SK-N-MC (cell line): ENCODE data around the gene ASB16.

Experiments used
- DNase-seq: peaks from one replicate; pipeline ENCODE4 v3.0.0-alpha.2; 2011; ENCODE audit warnings: low read depth, low spot score
- H3K27ac ChIP-seq: fragments of 200-600 bp; sonication (generic); 2 replicates; pipeline ENCODE4 v1.5.1; 2016; ENCODE audit warnings: mixed run types
- H3K36me3 ChIP-seq: fragments of 200-600 bp; sonication (generic); 2 replicates; pipeline ENCODE4 v1.6.1; 2017; ENCODE audit warnings: antibody characterized with exemption, low read length, mixed read lengths; ENCODE audit not compliant: insufficient read depth
- H3K4me3 ChIP-seq: fragments of 200-600 bp; sonication (generic); 2 replicates; pipeline ENCODE4 v1.5.1; 2016
- H3K9ac ChIP-seq: fragments of 200-600 bp; sonication (generic); 2 replicates; pipeline ENCODE4 v1.8.0; 2017; ENCODE audit warnings: mixed run types, mixed read lengths; ENCODE audit not compliant: insufficient read length
- H3K9me3 ChIP-seq: fragments of 200-600 bp; sonication (generic); 2 replicates; pipeline ENCODE4 v1.6.1; 2017; ENCODE audit warnings: low read depth, mild to moderate bottlenecking, antibody characterized with exemption, low read length, moderate library complexity, mixed read lengths
- EZH2 ChIP-seq: fragments of 200-600 bp; sonication (generic); IDR thresholded peaks from one replicate; pipeline ENCODE4 v1.6.1; 2017; ENCODE audit warnings: antibody characterized with exemption
- FOXP2 ChIP-seq: optimal IDR thresholded peaks from 2 replicates; pipeline ENCODE3; 2011; ENCODE audit warnings: mild to moderate bottlenecking, moderate library complexity; ENCODE audit not compliant: insufficient read depth; ENCODE audit errors: extremely low read length, control extremely low read depth
- POLR2AphosphoS5 ChIP-seq: IDR thresholded peaks from 2 replicates; pipeline ENCODE4 v1.6.1; 2012; ENCODE audit warnings: mild to moderate bottlenecking, low read depth, low read length, borderline replicate concordance

ASB16 gene

DNA sequence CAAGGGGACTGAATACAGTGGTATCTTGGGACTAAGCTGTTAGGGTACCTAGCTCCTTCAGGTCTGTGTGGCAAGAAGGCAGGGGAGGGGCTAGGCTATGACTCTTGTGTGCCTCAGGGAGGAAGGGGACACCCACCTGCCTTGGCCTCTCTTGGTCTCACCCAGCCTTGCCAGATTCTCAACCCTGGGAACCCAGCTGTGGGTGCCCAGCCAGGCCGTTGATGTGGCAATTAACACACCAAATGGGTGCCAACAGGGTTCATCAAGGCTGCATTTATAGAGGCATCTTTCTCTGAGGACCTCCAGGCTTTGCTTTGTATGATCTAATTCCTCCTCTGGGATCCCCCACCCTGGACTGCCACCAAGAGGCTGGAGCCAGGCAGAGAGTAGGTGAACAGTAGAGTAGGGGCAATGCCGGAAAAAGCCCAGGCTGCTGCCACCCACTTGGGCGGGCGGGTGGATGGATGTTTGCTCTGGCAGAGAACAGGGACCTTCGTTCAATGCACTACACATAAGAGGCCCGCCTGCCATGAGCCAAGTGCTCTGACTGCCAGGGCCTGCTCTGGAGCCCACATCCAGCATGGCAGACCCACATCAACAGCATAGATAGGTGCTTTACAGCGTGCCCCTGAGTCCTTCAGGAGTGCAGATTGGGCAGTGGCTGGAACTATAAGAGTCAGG lies 3.2 kb upstream of the ASB16 start:
- H3K27ac ChIP-seq, result no peak overlapping the region
- H3K4me3 ChIP-seq, result no peak overlapping the region
- no peaks in the 10 kb centered on the region for H3K9me3 ChIP-seq
- no peak for DNase-seq
- TF ChIP-seq FOXP2 (no peak), EZH2 (no peak), POLR2AphosphoS5 (no peak)
- H3K36me3 ChIP-seq, result 0 out of 2 replicates have a peak, but pooled peaks cover 2% of the 10 kb centered on the region
- no peak overlapping the region for H3K9ac ChIP-seq

DNA sequence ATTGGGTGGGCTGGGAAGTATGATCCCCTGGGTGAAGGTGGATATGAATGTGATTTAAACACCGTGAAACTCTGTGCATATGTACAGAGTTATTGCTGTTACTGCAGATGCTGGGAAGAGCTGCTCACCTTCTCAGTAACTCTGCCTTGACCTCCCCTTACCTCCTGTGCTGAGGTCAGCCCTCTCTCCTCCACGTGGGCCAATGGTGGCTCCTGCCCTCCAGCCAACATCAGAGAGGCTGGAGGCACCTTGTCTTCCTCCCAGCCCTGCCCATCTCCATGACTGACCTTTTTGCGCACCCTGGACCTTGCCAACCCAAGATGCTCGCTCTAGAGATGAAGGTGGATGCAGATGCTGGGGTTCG lies 387 bp upstream of the ASB16 start:
- TF ChIP-seq EZH2, result no peak
- TF ChIP-seq POLR2AphosphoS5, result no peak
- no peak for TF ChIP-seq FOXP2
- Histone ChIP-seq H3K9me3 (no peaks in the 10 kb centered on the region), H3K4me3 (no peak overlapping the region), H3K27ac (no peak overlapping the region), H3K9ac (no peak overlapping the region), H3K36me3 (no peaks in the 10 kb centered on the region)
- no peak for DNase-seq

DNA sequence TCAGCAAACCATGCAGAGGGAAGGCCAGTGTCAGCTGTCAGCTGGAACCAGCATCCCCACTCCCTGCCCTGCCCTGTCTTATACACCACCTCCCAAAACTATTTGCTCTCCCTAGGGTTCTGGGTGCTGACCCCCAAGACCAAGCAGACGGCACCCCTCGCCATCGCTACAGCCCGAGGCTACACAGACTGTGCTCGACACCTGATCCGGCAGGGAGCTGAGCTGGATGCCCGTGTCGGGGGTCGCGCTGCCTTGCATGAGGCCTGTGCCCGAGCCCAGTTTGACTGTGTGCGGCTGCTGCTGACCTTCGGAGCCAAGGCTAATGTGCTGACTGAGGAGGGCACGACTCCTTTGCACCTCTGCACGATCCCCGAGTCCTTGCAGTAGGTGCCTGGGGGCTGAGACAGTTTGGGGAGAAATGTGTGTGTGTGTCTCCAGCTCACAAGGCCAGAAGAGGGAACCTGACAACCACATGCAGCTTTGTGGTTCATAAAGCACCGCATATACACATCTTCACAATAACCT lies 1.5 kb downstream of the ASB16 start:
- Histone ChIP-seq H3K36me3 (no peaks in the 10 kb centered on the region), H3K9ac (no peak overlapping the region), H3K9me3 (no peaks in the 10 kb centered on the region), H3K4me3 (no peak overlapping the region), H3K27ac (no peak overlapping the region)
- no peak for DNase-seq
- TF ChIP-seq POLR2AphosphoS5 (peak; percentile 21; the same call in 1 of the 2 replicates), EZH2 (no peak)

DNA sequence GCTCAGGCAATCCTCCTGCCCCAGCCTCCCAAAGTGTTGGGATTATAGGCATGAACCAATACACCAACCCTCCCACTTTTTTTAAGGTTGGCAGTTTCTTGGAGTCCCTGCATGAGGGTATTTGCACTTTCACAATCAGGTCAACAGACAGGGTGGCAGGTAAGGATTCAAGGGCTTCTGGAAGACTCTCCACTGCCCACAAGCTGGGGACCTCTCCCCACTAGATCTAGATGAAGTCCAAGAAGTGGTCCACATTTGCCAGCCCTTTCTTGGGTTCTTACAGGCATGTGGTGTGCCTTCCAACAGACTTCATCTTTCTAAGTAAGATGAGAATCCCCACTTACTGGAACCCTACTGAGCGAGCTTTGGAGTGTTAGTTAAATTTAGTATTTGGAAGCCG lies 3.9 kb downstream of the ASB16 start:
- Histone ChIP-seq H3K27ac (no peak overlapping the region), H3K9ac (no peak overlapping the region), H3K36me3 (peaks cover 6% of the 10 kb centered on the region; the same call in 1 of the 2 replicates), H3K4me3 (no peak overlapping the region), H3K9me3 (no peaks in the 10 kb centered on the region)
- no peak for TF ChIP-seq EZH2
- TF ChIP-seq FOXP2, result no peak
- no peak for TF ChIP-seq POLR2AphosphoS5
- DNase-seq, result no peak

DNA sequence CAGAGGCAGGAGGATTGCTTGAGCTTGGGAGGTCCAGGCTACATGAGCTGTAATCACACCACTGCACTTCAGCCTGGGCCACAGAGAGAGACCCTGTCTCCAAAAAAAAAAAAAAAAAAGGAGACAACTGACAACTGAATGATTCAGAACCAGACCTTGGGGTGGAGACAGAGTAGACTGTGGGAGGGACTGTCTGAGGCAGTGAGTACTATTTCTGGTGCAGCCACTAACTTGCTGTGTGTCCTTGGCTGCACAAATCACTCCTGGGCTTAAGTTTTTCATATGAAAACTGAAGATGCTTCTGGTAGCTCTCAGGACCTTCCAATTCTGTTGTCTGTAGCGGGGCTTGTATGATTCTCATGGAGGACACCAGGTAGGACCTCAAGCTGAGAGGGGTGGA lies 5.8 kb downstream of the ASB16 start:
- Histone ChIP-seq H3K9ac (no peak overlapping the region), H3K27ac (no peak overlapping the region), H3K9me3 (no peaks in the 10 kb centered on the region), H3K4me3 (no peak overlapping the region), H3K36me3 (peaks cover 6% of the 10 kb centered on the region; the same call in 1 of the 2 replicates)
- no peak for DNase-seq
- TF ChIP-seq FOXP2, result no peak
- TF ChIP-seq POLR2AphosphoS5, result no peak
- no peak for TF ChIP-seq EZH2

DNA sequence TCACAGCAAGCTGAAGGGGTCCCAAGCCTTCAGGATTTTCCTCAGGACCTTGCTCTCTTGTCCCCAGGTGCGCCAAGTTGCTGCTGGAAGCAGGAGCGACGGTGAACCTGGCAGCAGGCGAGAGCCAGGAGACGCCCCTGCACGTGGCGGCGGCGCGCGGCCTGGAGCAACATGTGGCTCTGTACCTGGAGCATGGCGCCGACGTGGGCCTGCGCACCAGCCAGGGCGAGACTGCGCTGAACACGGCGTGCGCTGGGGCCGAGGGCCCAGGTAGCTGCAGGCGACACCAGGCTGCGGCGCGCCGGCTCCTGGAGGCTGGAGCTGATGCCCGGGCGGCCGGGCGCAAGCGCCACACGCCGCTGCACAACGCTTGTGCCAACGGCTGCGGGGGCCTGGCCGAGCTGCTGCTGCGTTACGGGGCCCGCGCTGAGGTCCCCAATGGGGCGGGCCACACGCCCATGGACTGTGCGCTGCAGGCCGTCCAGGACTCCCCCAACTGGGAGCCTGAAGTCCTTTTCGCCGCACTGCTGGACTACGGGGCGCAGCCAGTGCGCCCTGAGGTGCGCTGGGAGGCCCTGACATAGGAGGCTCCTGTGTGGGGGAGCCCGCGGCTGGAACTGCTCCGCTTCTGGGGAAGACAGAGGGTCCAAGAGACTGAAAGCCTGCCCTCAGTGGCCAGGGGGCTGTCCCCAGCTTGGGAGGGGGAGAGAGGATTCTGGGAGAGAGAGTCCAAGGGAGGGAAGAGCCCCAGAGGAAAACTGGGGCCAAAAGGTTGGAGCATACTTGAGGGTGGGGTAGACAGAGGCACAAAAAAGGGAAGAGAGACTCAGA lies 6.4 kb downstream of the ASB16 start:
- H3K27ac ChIP-seq, result no peak overlapping the region
- no peak for DNase-seq
- no peak overlapping the region for H3K4me3 ChIP-seq
- H3K36me3 ChIP-seq, result peaks cover 10% of the 10 kb centered on the region; the same call in 1 of the 2 replicates
- H3K9me3 ChIP-seq, result no peaks in the 10 kb centered on the region
- no peak overlapping the region for H3K9ac ChIP-seq
- TF ChIP-seq FOXP2 (no peak), EZH2 (no peak), POLR2AphosphoS5 (no peak)

DNA sequence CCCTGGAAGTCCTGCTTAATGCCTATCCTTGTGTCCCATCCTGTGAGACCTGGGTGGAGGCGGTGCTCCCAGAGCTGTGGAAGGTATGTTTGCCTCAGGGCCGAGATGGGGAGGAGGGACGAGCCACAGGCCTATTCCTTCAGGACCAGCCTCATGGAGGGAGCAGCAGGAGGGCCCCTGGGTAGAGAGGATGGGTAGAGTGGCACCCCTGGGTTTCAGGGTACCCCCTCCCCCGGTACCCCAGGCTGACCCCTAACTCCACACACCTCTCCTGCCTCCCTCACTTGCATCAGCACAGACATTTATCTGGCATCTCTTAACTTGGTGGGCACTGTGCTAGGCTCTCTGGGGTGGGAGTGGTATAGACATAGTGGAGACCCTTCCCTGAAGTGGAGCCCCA lies 7.1 kb downstream of the ASB16 start:
- TF ChIP-seq EZH2 (no peak), POLR2AphosphoS5 (no peak), FOXP2 (no peak)
- H3K9me3 ChIP-seq, result no peaks in the 10 kb centered on the region
- H3K4me3 ChIP-seq, result no peak overlapping the region
- DNase-seq, result no peak
- H3K9ac ChIP-seq, result no peak overlapping the region
- no peak overlapping the region for H3K27ac ChIP-seq
- H3K36me3 ChIP-seq, result peaks cover 18% of the 10 kb centered on the region; the same call in 1 of the 2 replicates

DNA sequence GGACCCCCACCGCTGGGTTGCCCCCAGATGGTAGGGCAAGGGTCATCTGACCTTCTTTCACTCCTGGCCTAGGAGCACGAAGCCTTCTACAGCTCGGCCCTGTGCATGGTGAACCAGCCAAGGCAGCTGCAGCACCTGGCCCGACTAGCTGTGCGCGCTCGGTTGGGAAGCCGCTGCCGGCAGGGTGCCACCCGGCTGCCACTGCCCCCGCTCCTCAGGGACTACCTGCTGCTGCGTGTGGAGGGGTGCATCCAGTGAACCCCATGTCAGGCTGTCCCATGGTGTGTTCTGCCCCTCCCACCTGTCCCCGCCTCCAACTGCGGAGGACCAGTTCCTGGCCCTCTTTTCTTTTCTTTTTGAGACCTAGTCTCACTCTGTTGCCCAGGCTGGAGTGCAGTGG lies 7.6 kb downstream of the ASB16 start:
- Histone ChIP-seq H3K9ac (no peak overlapping the region), H3K4me3 (no peak overlapping the region), H3K36me3 (peaks cover 19% of the 10 kb centered on the region; the same call in 1 of the 2 replicates), H3K27ac (no peak overlapping the region), H3K9me3 (no peaks in the 10 kb centered on the region)
- DNase-seq, result no peak
- TF ChIP-seq POLR2AphosphoS5, result no peak
- no peak for TF ChIP-seq FOXP2
- no peak for TF ChIP-seq EZH2

DNA sequence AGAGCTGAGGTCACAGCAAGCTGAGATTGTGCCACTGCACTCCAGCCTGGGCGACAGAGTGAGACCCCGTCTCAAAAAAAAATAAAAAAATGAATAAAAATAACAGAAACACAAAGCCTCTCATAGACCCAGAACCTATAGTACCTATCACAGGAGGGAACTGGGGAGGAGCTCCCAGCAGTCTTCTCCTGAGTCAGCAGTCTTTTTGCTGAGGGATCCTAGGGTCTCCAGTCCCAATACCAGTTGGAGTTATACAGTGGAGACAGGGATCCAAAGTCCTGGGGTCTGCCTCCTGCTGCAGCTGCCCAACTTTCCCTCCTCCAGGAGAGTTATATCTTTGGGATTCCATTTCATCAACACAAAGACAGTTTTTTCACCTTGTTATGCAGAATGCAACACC lies 12.5 kb downstream of the ASB16 start:
- Histone ChIP-seq H3K9ac (no peak overlapping the region), H3K9me3 (no peaks in the 10 kb centered on the region)

More for the DNA sequence above, 12.5 kb downstream of the ASB16 start:
- peaks cover 19% of the 10 kb centered on the region; the same call in 1 of the 2 replicates for H3K36me3 ChIP-seq
- peak overlapping the region; percentile 22; the same call in 1 of the 2 replicates for H3K27ac ChIP-seq
- no peak for DNase-seq
- no peak overlapping the region for H3K4me3 ChIP-seq
- no peak for TF ChIP-seq EZH2
- no peak for TF ChIP-seq FOXP2
- no peak for TF ChIP-seq POLR2AphosphoS5
